WTC11 (cell line): Measurements from ENCODE around the gene CD46. TPM values are rescaled to one million over a fixed set of nuclear protein-coding genes. Genes with fewer than 3 reads are reported as not detected.

Source experiments
- ATAC-seq: fragments of 200-7000 bp; cut with Tn5 transposase; 2 replicates; pipeline ENCODE4 v1.10.0; 2021; ENCODE audit warnings: mild to moderate bottlenecking, moderate library complexity
- CTCF ChIA-PET: fragments of 300-600 bp; sonication (Branson Sonifier 250); formaldehyde crosslinking; loops from one replicate; lab custom pipeline; 2021; ENCODE audit warnings: antibody characterized with exemption; lab: Charles Lee
- POLR2A ChIA-PET: fragments of 350-600 bp; sonication (Branson Sonifier 250); formaldehyde crosslinking; loops from one replicate; lab custom pipeline; 2021; ENCODE audit warnings: antibody characterized with exemption; lab: Charles Lee
- DNase-seq: peaks from one replicate; pipeline ENCODE4 v3.0.0; 2021; ENCODE audit warnings: low spot score
- H3K27ac Mint-ChIP-seq: 2 replicates; pipeline ENCODE4 v1.8.0; 2021; ENCODE audit warnings: mixed read lengths
- H3K27me3 Mint-ChIP-seq: 2 replicates; pipeline ENCODE4 v1.8.0; 2021; ENCODE audit warnings: low read depth, mild to moderate bottlenecking, moderate library complexity, mixed read lengths
- H3K36me3 Mint-ChIP-seq: 2 replicates; pipeline ENCODE4 v1.8.0; 2021; ENCODE audit warnings: mixed read lengths
- H3K4me1 Mint-ChIP-seq: 2 replicates; pipeline ENCODE4 v1.8.0; 2022; ENCODE audit warnings: mixed read lengths
- H3K4me3 Mint-ChIP-seq: 2 replicates; pipeline ENCODE4 v1.8.0; 2021; ENCODE audit warnings: mild to moderate bottlenecking, moderate library complexity, mixed read lengths
- H3K9me3 Mint-ChIP-seq: 2 replicates; pipeline ENCODE4 v1.8.0; 2021; ENCODE audit warnings: mixed read lengths
- ARID4B ChIP-seq: sonication (generic); formaldehyde crosslinking; IDR thresholded peaks from 2 replicates; pipeline ENCODE4 v1.8.0; 2023; ENCODE audit warnings: missing genetic modification reagents, mild to moderate bottlenecking, borderline replicate concordance
- ATF1 ChIP-seq: sonication (generic); formaldehyde crosslinking; IDR thresholded peaks from 2 replicates; pipeline ENCODE4 v1.8.1; 2023; ENCODE audit warnings: mild to moderate bottlenecking, moderate library complexity, missing genetic modification reagents
- ATF2 ChIP-seq: sonication (generic); formaldehyde crosslinking; IDR thresholded peaks from 2 replicates; pipeline ENCODE4 v1.8.1; 2022; ENCODE audit warnings: low read depth, missing genetic modification reagents, borderline replicate concordance
- CTCF ChIP-seq: fragments of 200-600 bp; IDR thresholded peaks from 2 replicates; pipeline ENCODE4 v1.8.0; 2022; ENCODE audit warnings: antibody characterized with exemption
- ETV6 ChIP-seq: sonication (generic); formaldehyde crosslinking; IDR thresholded peaks from 2 replicates; pipeline ENCODE4 v1.8.1; 2022; ENCODE audit warnings: mild to moderate bottlenecking, missing genetic modification reagents
- GABPB1 ChIP-seq: sonication (generic); formaldehyde crosslinking; IDR thresholded peaks from 2 replicates; pipeline ENCODE4 v1.8.1; 2023; ENCODE audit warnings: mild to moderate bottlenecking, missing genetic modification reagents
- MAX ChIP-seq: sonication (generic); formaldehyde crosslinking; IDR thresholded peaks from 2 replicates; pipeline ENCODE4 v1.8.0; 2022; ENCODE audit warnings: mild to moderate bottlenecking, missing genetic modification reagents
- MXD4 ChIP-seq: fragments of 250-450 bp; sonication (Bioruptor Pico); IDR thresholded peaks from 2 replicates; pipeline ENCODE4 v1.8.0; 2021; ENCODE audit warnings: mild to moderate bottlenecking, moderate library complexity, borderline replicate concordance
- NFATC4 ChIP-seq: fragments of 250-450 bp; sonication (Bioruptor Pico); IDR thresholded peaks from 2 replicates; pipeline ENCODE4 v1.9.0; 2021; ENCODE audit warnings: mild to moderate bottlenecking
- NR1H2 ChIP-seq: sonication (generic); formaldehyde crosslinking; IDR thresholded peaks from 2 replicates; pipeline ENCODE4 v1.9.0; 2021; ENCODE audit warnings: mild to moderate bottlenecking, moderate library complexity, missing genetic modification reagents
- TEAD1 ChIP-seq: sonication (generic); formaldehyde crosslinking; IDR thresholded peaks from 2 replicates; pipeline ENCODE4 v1.8.0; 2022; ENCODE audit warnings: mild to moderate bottlenecking, missing genetic modification reagents
- ZBTB21 ChIP-seq: sonication (generic); formaldehyde crosslinking; IDR thresholded peaks from 2 replicates; pipeline ENCODE4 v1.8.1; 2023; ENCODE audit warnings: mild to moderate bottlenecking, missing genetic modification reagents, borderline replicate concordance
- ZNF138 ChIP-seq: sonication (generic); formaldehyde crosslinking; conservative IDR thresholded peaks from 2 replicates; pipeline ENCODE4 v1.8.1; 2022; ENCODE audit warnings: mild to moderate bottlenecking, moderate library complexity, missing genetic modification reagents
- ZNF219 ChIP-seq: sonication (generic); formaldehyde crosslinking; IDR thresholded peaks from 2 replicates; pipeline ENCODE4 v1.8.0; 2023; ENCODE audit warnings: missing genetic modification reagents, mild to moderate bottlenecking, borderline replicate concordance
- ZNF416 ChIP-seq: fragments of 250-450 bp; sonication (Bioruptor Pico); IDR thresholded peaks from 2 replicates; pipeline ENCODE4 v1.9.0; 2021; ENCODE audit warnings: mild to moderate bottlenecking, inconsistent platforms
- ZNF532 ChIP-seq: fragments of 250-450 bp; sonication (Bioruptor Pico); IDR thresholded peaks from 2 replicates; pipeline ENCODE4 v1.9.0; 2021; ENCODE audit warnings: mild to moderate bottlenecking, borderline replicate concordance
- total RNA-seq: library from RNA; stranded (reverse); gene quantifications from 3 replicates; pipeline ENCODE4 v1.2.3, GENCODE V29; 2021
- TF ChIP-seq, protein P1 (sequence below): fragments of 250-450 bp; sonication (Bioruptor Pico); IDR thresholded peaks from 2 replicates; pipeline ENCODE4 v1.9.0; 2021; ENCODE audit warnings: mild to moderate bottlenecking
- TF ChIP-seq, protein P2 (sequence below): sonication (generic); formaldehyde crosslinking; IDR thresholded peaks from 2 replicates; pipeline ENCODE4 v1.8.1; 2023; ENCODE audit warnings: mild to moderate bottlenecking, missing genetic modification reagents, borderline replicate concordance

Gene CD46
- total RNA-seq, 1 experiment from 2014 or later: 150 TPM

DNA sequence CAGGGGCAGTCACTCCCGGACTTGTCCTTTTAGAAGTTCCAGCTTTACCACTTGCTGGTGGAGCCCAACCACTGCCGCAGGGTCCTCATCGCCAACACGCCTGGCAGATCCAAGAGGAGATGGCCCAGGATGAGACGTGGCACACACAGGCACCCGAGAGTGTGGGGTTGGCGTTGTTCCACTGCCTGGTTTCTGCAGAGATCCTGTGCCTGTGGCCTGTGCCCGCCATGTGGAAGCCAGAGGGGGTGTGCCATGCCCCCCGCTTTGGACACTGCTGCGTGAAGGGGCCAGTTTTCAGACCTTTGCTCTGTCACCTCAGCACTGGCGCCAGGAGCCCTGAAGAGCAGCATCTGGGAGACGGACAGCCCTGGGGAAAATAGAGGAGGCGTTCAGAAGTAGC is 10.8 kb downstream of the CD46 start:
- H3K36me3 Mint-ChIP-seq: peaks cover 92% of the 10 kb centered on the region
- no peaks in the 10 kb centered on the region for H3K9me3 Mint-ChIP-seq
- no peaks in the 10 kb centered on the region for H3K27me3 Mint-ChIP-seq
- TF ChIP-seq TEAD1 (CRISPR knock-in tag) (no peak), CTCF (no peak), ETV6 (CRISPR knock-in tag) (no peak), ARID4B (no peak), ZNF138 (CRISPR knock-in tag) (no peak), ZNF416 (CRISPR knock-in tag) (no peak), ZNF532 (CRISPR knock-in tag) (no peak), ATF1 (CRISPR knock-in tag) (no peak), GABPB1 (CRISPR knock-in tag) (no peak), ATF2 (CRISPR knock-in tag) (no peak), ZBTB21 (CRISPR knock-in tag) (no peak), NFATC4 (CRISPR knock-in tag) (no peak), ZNF219 (CRISPR knock-in tag) (no peak), MAX (no peak), NR1H2 (CRISPR knock-in tag) (no peak), MXD4 (CRISPR knock-in tag) (no peak)
- TF ChIP-seq, protein P1, sequence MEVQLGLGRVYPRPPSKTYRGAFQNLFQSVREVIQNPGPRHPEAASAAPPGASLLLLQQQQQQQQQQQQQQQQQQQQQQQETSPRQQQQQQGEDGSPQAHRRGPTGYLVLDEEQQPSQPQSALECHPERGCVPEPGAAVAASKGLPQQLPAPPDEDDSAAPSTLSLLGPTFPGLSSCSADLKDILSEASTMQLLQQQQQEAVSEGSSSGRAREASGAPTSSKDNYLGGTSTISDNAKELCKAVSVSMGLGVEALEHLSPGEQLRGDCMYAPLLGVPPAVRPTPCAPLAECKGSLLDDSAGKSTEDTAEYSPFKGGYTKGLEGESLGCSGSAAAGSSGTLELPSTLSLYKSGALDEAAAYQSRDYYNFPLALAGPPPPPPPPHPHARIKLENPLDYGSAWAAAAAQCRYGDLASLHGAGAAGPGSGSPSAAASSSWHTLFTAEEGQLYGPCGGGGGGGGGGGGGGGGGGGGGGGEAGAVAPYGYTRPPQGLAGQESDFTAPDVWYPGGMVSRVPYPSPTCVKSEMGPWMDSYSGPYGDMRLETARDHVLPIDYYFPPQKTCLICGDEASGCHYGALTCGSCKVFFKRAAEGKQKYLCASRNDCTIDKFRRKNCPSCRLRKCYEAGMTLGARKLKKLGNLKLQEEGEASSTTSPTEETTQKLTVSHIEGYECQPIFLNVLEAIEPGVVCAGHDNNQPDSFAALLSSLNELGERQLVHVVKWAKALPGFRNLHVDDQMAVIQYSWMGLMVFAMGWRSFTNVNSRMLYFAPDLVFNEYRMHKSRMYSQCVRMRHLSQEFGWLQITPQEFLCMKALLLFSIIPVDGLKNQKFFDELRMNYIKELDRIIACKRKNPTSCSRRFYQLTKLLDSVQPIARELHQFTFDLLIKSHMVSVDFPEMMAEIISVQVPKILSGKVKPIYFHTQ (CRISPR knock-in tag): no peak
- TF ChIP-seq, protein P2, sequence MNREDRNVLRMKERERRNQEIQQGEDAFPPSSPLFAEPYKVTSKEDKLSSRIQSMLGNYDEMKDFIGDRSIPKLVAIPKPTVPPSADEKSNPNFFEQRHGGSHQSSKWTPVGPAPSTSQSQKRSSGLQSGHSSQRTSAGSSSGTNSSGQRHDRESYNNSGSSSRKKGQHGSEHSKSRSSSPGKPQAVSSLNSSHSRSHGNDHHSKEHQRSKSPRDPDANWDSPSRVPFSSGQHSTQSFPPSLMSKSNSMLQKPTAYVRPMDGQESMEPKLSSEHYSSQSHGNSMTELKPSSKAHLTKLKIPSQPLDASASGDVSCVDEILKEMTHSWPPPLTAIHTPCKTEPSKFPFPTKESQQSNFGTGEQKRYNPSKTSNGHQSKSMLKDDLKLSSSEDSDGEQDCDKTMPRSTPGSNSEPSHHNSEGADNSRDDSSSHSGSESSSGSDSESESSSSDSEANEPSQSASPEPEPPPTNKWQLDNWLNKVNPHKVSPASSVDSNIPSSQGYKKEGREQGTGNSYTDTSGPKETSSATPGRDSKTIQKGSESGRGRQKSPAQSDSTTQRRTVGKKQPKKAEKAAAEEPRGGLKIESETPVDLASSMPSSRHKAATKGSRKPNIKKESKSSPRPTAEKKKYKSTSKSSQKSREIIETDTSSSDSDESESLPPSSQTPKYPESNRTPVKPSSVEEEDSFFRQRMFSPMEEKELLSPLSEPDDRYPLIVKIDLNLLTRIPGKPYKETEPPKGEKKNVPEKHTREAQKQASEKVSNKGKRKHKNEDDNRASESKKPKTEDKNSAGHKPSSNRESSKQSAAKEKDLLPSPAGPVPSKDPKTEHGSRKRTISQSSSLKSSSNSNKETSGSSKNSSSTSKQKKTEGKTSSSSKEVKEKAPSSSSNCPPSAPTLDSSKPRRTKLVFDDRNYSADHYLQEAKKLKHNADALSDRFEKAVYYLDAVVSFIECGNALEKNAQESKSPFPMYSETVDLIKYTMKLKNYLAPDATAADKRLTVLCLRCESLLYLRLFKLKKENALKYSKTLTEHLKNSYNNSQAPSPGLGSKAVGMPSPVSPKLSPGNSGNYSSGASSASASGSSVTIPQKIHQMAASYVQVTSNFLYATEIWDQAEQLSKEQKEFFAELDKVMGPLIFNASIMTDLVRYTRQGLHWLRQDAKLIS: no peak
- no peaks in the 10 kb centered on the region for H3K4me1 Mint-ChIP-seq
- peak overlapping the region; percentile 74; the same call in 1 of the 2 replicates for H3K27ac Mint-ChIP-seq
- CTCF ChIA-PET: no interaction called here
- POLR2A ChIA-PET: no interaction called here
- ATAC-seq (no peak), DNase-seq (no peak)
- H3K4me3 Mint-ChIP-seq: no peak overlapping the region
